ENCODE measurements around the gene CDHR3.
"Not testable (repeated sequence)": the region's sequence is repeated elsewhere in the genome, so short reads cannot be mapped to it uniquely, and the experiment has no call there.

CDHR3 gene

GRCh38 chr7:106001196-106001595 is 38.1 kb downstream of the CDHR3 start:
- DNase-seq = no peak

- DNase-seq = no peak
Observed at GRCh38 chr7:106001886-106002285, 38.8 kb downstream of the CDHR3 start.

- DNase-seq = no peak
Observed at GRCh38 chr7:106003525-106004064, 40.5 kb downstream of the CDHR3 start.

- no peak for DNase-seq
Observed at GRCh38 chr7:106006906-106007305, 43.8 kb downstream of the CDHR3 start.

GRCh38 chr7:106007796-106008195 is 44.7 kb downstream of the CDHR3 start:
- not testable (repeated sequence) for DNase-seq

GRCh38 chr7:106009503-106010226 is 46.6 kb downstream of the CDHR3 start:
- DNase-seq = peak; percentile 91

GRCh38 chr7:106010331-106010730 is 47.3 kb downstream of the CDHR3 start:
- DNase-seq = no peak

- no peak for DNase-seq
Observed at GRCh38 chr7:106010866-106011265, 47.8 kb downstream of the CDHR3 start.

- no peak for DNase-seq
Observed at GRCh38 chr7:106012184-106012583, 49.1 kb downstream of the CDHR3 start.

- no peak for DNase-seq
Observed at GRCh38 chr7:106012935-106013439, 49.9 kb downstream of the CDHR3 start.

- no peak for DNase-seq
Observed at GRCh38 chr7:106015381-106016218, 52.5 kb downstream of the CDHR3 start.

GRCh38 chr7:106016331-106016730 is 53.3 kb downstream of the CDHR3 start:
- DNase-seq = no peak

GRCh38 chr7:106017657-106018056 is 54.6 kb downstream of the CDHR3 start:
- no peak for DNase-seq

- no peak for DNase-seq
Observed at GRCh38 chr7:106018566-106019469, 55.8 kb downstream of the CDHR3 start.

- no peak for DNase-seq
Observed at GRCh38 chr7:106019470-106019820, 56.4 kb downstream of the CDHR3 start.

GRCh38 chr7:106021151-106022067 is 58.3 kb downstream of the CDHR3 start:
- no peak for DNase-seq

GRCh38 chr7:106022193-106022821 is 59.2 kb downstream of the CDHR3 start:
- DNase-seq = no peak

- no peak for DNase-seq
Observed at GRCh38 chr7:106023369-106024322, 60.6 kb downstream of the CDHR3 start.

GRCh38 chr7:106026101-106026500 is 63.0 kb downstream of the CDHR3 start:
- no peak for DNase-seq

- DNase-seq = no peak
Observed at GRCh38 chr7:106029451-106029850, 66.4 kb downstream of the CDHR3 start.
